CD4-positive, alpha-beta T cell (primary cell): ENCODE measurements around the gene TFR2. TPM values are rescaled to one million over a fixed set of nuclear protein-coding genes. Genes with fewer than 3 reads are reported as not detected.

ENCODE experiments used
- ATAC-seq: fragments of 200-7000 bp; cut with Tn5 transposase; one replicate; pipeline ENCODE4 v1.10.0; 2022; ENCODE audit warnings: mild to moderate bottlenecking; ENCODE audit not compliant: poor library complexity
- CTCF ChIA-PET: fragments of 350-600 bp; sonication (Branson Sonifier 250); formaldehyde crosslinking; loops from one replicate; lab custom pipeline; 2021; ENCODE audit warnings: antibody characterized with exemption, inconsistent platforms; lab: Charles Lee
- POLR2A ChIA-PET: fragments of 350-600 bp; sonication (Branson Sonifier 250); formaldehyde crosslinking; loops from one replicate; lab custom pipeline; 2021; ENCODE audit warnings: antibody characterized with exemption, inconsistent platforms; lab: Charles Lee
- DNase-seq, 14 experiments: peaks; one replicate each; pipeline ENCODE4 v3.0.0-alpha.2; 2013 to 2020; ENCODE audit warnings: mixed read lengths in 2 of 14
- H3K27ac ChIP-seq, 2 donors: one replicate each; pipeline versions ENCODE4 v1.5.1 to v1.7.0; 2013; ENCODE audit warnings: low read length in 2 of 2, low read depth in 1 of 2, mild to moderate bottlenecking in 1 of 2
- H3K27me3 ChIP-seq, 2 experiments: 1 replicate in 1 of 2; 2 replicates in 1 of 2; pipeline versions ENCODE4 v1.6.1 to v1.7.0; 2013; ENCODE audit warnings: low read length in 2 of 2, control low read depth in 1 of 2, mild to moderate bottlenecking in 1 of 2, moderate library complexity in 1 of 2; ENCODE audit not compliant: insufficient read depth in 2 of 2, control insufficient read depth in 1 of 2
- H3K36me3 ChIP-seq: one replicate; pipeline ENCODE4 v1.6.1; 2013; ENCODE audit warnings: low read length, control low read depth; ENCODE audit not compliant: insufficient read depth
- H3K4me1 ChIP-seq: one replicate; pipeline ENCODE4 v1.6.1; 2013; ENCODE audit warnings: low read length, control low read depth; ENCODE audit not compliant: insufficient read depth
- H3K4me3 ChIP-seq: one replicate; pipeline ENCODE4 v1.5.1; 2013; ENCODE audit warnings: mild to moderate bottlenecking, low read length, moderate library complexity
- H3K9me3 ChIP-seq, 2 experiments: 1 replicate in 1 of 2; 2 replicates in 1 of 2; pipeline versions ENCODE4 v1.6.1 to v1.7.0; 2013; ENCODE audit warnings: low read length in 2 of 2, mild to moderate bottlenecking in 2 of 2, control low read depth in 1 of 2, moderate library complexity in 1 of 2; ENCODE audit not compliant: control insufficient read depth in 1 of 2, insufficient read depth in 1 of 2
- H3K27ac Mint-ChIP-seq: one replicate; pipeline ENCODE4 v1.8.0; 2020; ENCODE audit warnings: mixed read lengths
- H3K27me3 Mint-ChIP-seq: one replicate; pipeline ENCODE4 v1.8.0; 2021; ENCODE audit warnings: mixed read lengths
- H3K36me3 Mint-ChIP-seq: one replicate; pipeline ENCODE4 v1.8.0; 2021; ENCODE audit warnings: low read depth, mixed read lengths
- H3K4me1 Mint-ChIP-seq: one replicate; pipeline ENCODE4 v1.8.0; 2021; ENCODE audit warnings: low read depth, mixed read lengths
- H3K4me3 Mint-ChIP-seq: one replicate; pipeline ENCODE4 v1.8.0; 2020; ENCODE audit warnings: mild to moderate bottlenecking, mixed read lengths
- H3K9me3 Mint-ChIP-seq: one replicate; pipeline ENCODE4 v1.8.0; 2020; ENCODE audit warnings: mixed read lengths
- CTCF ChIP-seq: fragments of 200-600 bp; IDR thresholded peaks from one replicate; pipeline ENCODE4 v1.8.0; 2022; ENCODE audit warnings: antibody characterized with exemption, mild to moderate bottlenecking
- intact Hi-C, 2 experiments: fragments of 100-400 bp; cut with DNase I in 1 of 2; cut with micrococcal nuclease in 1 of 2; formaldehyde crosslinking; loops; one replicate each; pipeline versions ENCODE4 v1.15.1 to v1.9.0; 2023 to 2025; cut with DNase I, micrococcal nuclease
- total RNA-seq, 174 experiments: library from RNA in 2 of 174; stranded (reverse) in 2 of 174; gene quantifications; one replicate each; pipeline ENCODE4 v1.2.3 and lab custom pipeline; 2021 to 2026

TFR2 gene
- total RNA-seq, 2 experiments from 2014 or later = 1.7 to 2.3 TPM

GRCh38 chr7:100678291-100678984 is 37.1 kb upstream of the TFR2 start:
- POLR2A ChIA-PET = interaction anchor here (1.4 to 10.6 kb wide), 5 partner anchors 13 to 249 kb away, joined by 5 to 92 read pairs (median 10); partner anchors contain the start of genes FBXO24, GIGYF1, LRCH4 and MEPCE
- no peaks in the 10 kb centered on the region for H3K9me3 Mint-ChIP-seq
- CTCF ChIA-PET = no interaction called here
- H3K27ac Mint-ChIP-seq = peak overlapping the region; percentile 83
- Histone ChIP-seq H3K27me3 (no peaks in the 10 kb centered on the region), H3K36me3 (peaks cover 55% of the 10 kb centered on the region), H3K27ac (no peak overlapping the region), H3K4me1 (peaks cover 50% of the 10 kb centered on the region), H3K4me3 (no peak overlapping the region), H3K9me3 (peaks cover 0 to 4% of the 10 kb centered on the region in 2 experiments)
- peaks cover 47% of the 10 kb centered on the region for H3K4me1 Mint-ChIP-seq
- no peaks in the 10 kb centered on the region for H3K27me3 Mint-ChIP-seq
- ATAC-seq = no peak
- intact Hi-C loops = loop anchor here in 1 of 2 experiments (5.0 kb wide), 1 partner anchor 201 kb away; the partner anchor contains the start of gene TSC22D4
- peak in 1 of 14 experiments; percentile 41 for DNase-seq
- TF ChIP-seq CTCF = no peak
- peaks cover 70% of the 10 kb centered on the region for H3K36me3 Mint-ChIP-seq
- H3K4me3 Mint-ChIP-seq = peak overlapping the region; percentile 62

DNA sequence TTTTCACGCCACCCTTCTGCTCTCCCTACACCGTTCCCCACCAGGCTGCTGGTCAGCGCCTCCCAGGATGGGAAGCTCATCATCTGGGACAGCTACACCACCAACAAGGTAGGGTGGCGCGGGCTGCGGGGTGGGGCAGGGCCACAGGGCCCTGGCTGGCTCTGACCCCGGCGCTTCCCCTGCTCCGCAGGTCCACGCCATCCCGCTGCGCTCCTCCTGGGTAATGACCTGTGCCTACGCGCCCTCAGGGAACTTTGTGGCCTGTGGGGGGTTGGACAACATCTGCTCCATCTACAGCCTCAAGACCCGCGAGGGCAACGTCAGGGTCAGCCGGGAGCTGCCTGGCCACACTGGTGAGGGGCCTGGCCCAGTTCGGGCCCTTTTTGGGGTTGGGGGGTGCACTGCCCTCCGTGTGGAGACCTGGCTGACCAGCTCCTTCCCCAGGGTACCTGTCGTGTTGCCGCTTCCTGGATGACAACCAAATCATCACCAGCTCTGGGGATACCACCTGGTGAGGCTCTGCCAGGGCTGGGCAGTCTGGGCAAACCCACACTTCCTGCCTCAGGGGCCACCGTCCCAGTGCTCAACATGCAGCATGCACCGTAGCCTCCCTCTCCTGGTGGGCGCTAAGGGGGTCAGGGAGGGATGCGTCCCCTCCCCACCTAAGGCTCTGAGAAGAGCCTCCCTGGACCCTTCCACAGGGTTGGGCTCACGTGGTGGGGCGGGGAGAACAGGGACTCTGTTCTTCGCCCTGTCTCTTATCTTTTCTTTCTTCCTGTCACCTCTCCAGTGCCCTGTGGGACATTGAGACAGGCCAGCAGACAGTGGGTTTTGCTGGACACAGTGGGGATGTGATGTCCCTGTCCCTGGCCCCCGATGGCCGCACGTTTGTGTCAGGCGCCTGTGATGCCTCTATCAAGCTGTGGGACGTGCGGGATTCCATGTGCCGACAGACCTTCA is 36.2 kb upstream of the TFR2 start:
- H3K36me3 ChIP-seq = peaks cover 47% of the 10 kb centered on the region
- Mint-ChIP-seq H3K4me3 (peak overlapping the region; percentile 97), H3K9me3 (no peaks in the 10 kb centered on the region), H3K4me1 (peaks cover 51% of the 10 kb centered on the region), H3K27me3 (no peaks in the 10 kb centered on the region), H3K27ac (peak overlapping the region; percentile 83), H3K36me3 (peaks cover 68% of the 10 kb centered on the region)
- no peak overlapping the region for H3K4me3 ChIP-seq
- H3K9me3 ChIP-seq = peaks cover 0 to 4% of the 10 kb centered on the region in 2 experiments
- POLR2A ChIA-PET = interaction anchor here (1.0 to 10.6 kb wide), 8 partner anchors 14 to 248 kb away, joined by 3 to 92 read pairs (median 8); partner anchors contain the start of genes FBXO24, GIGYF1, LRCH4 and MEPCE
- H3K27me3 ChIP-seq = no peaks in the 10 kb centered on the region
- CTCF ChIA-PET = interaction anchor here (0.9 to 1.0 kb wide), 2 partner anchors 15 to 27 kb away, joined by 3 to 5 read pairs; no protein-coding TSS in a partner anchor
- intact Hi-C loops = loop anchor here in 1 of 2 experiments (2.0 to 5.0 kb wide), 3 partner anchors 13 to 200 kb away; partner anchors contain the start of gene TSC22D4
- ATAC-seq (no peak), DNase-seq (peak in 1 of 14 experiments; percentile 39)
- H3K4me1 ChIP-seq = peaks cover 59% of the 10 kb centered on the region
- no peak for TF ChIP-seq CTCF
- H3K27ac ChIP-seq = peak overlapping the region in 1 of 2 donors; percentile 86
